Right lung (tissue), 5 donors: ENCODE results near the gene ABHD17B. TPM values are rescaled to one million over a fixed set of nuclear protein-coding genes. Genes with fewer than 3 reads are reported as not detected.
"Not testable (repeated sequence)": the region's sequence is repeated elsewhere in the genome, so short reads cannot be mapped to it uniquely, and the experiment has no call there.

Experiments
- DNase-seq, 2 donors: peaks; one replicate each; pipeline ENCODE4 v3.0.0-alpha.2; 2013
- polyA plus RNA-seq, 5 donors: library from polyadenylated mRNA; unstranded; fragments of 120-200 nt; gene quantifications; one replicate each; pipeline versions ENCODE4 v1.2.1 to v1.2.3, GENCODE V29; 2013; ENCODE audit warnings: inconsistent platforms in 1 of 5, low replicate concordance in 1 of 5; ENCODE audit not compliant: insufficient read length in 5 of 5, insufficient read depth in 1 of 5

ABHD17B gene
- polyA plus RNA-seq, 5 donors: 22.7 to 29.5 (median 24.8) TPM

GRCh38 chr9:71920456-71921189 lies 9.6 kb upstream of the ABHD17B start:
- no peak for DNase-seq

- no peak for DNase-seq
Observed at GRCh38 chr9:71918419-71918818, 7.4 kb upstream of the ABHD17B start.

GRCh38 chr9:71916834-71917534 lies 6.0 kb upstream of the ABHD17B start:
- DNase-seq: no peak

DNA sequence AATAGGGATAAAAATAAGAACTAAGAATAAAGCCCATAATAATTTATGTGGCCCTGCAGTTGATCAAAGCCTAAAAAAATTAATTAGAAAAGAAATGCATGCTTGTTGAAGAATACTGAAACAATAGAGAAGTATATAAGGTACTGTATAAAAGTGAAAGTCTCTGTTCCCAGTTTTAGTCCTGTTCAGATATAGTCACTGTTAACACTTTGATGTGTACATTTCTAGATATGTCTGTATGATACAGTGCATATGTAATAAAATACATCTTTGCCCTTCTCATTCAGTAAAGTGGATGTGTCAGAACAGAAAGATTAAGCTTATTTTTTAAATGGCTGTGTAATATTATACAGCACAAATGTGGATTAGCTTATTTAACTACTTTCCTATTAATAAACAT lies 4.5 kb upstream of the ABHD17B start:
- DNase-seq: no peak

DNA sequence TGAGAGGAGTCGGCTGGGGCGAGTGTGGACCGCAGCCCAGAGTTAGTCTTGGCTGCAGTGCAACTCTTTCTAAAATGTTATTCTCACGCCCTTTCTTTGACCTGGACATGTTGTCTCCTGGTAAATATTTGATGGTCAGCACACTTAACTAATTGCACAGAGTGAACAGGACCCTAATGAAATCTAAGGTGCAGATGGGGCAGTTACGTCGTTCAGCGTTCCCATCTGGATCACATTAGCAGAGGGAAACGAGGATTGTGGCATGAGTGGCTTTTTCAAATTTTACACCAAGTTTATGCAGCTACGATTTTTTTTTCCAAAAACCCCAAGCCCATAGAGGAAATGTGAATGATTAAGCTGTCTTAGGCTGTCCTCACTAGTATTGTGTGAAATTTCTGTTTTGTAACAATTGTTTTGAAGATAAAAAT lies 929 bp upstream of the ABHD17B start:
- peak in 1 of 2 donors; percentile 61 for DNase-seq

- peak in 1 of 2 donors; percentile 65 for DNase-seq
Observed at GRCh38 chr9:71910650-71911060, 338 bp downstream of the ABHD17B start.

DNA sequence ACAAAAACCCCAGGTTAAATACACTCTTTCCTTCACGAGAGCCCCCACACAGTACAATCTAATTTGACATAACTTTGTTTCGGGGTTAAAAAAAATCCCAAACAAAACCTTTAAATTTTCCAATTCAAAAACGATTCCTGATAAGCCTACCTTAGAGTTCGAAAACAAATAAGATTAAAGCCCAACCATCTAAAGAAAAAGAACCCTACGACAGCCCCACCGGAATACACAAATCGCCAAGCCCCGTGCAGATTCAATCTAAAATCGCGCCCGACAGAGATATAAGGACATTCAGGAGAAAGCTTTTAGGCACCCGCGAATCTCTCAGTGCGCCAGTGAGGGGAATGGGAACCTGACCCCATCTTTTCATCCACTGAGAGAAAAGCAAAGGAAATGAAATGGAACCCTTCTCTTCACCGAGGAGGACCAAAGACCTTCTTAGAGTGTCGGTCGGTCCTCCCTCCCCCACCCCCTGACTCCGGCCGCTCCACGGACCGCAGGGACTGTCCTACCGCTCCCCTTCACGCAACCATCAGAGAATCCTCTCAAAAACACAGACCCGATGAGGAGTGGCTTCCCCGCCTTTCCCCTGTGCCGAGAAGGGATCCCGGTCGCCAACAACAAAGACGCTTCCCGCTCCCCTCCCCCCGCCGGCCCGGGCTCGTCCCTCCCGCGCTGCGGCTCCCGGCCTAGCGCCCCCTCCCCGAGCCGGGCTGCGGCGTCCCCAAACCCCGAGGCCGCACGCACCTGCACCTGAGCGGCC lies 925 bp downstream of the ABHD17B start:
- peak; percentile 62 to 69 for DNase-seq

DNA sequence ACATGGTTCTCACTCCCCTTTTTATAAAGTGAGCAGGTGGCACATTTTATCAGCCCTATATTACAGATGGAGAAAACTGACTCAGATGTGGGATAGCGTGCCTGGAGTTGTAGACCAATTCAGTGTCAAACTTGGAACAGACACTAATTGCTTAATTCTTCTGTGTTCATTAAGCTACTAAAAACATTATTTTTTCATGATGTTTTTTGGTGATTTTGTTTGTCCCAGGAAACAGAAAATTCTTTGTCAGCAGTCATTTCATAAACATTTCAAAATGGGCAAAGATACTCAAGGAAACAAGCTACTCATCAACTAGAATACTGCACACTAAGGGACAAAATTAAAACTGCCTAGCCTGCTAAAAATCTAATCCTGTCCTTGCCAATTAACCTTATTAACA lies 2.2 kb downstream of the ABHD17B start:
- DNase-seq: peak in 1 of 2 donors; percentile 7

DNA sequence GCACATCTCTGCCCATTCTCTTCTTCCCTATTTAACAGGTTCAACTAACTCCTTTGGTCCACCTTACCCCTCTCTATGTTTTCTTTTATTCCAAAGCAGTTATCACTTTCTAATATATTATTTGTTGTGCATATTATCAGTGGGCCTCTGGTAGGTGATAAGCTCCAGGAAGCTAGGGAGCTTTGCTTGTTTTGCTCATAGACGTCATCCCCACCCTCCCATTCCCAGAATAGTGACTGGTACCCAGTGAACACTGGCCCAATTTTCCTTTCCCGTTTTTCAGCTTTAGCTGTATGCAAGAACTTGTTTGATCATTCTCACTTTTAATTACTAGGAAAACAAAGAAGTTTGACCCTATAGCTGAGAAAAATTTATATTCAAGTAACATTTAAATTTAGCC lies 6.9 kb downstream of the ABHD17B start:
- no peak for DNase-seq

DNA sequence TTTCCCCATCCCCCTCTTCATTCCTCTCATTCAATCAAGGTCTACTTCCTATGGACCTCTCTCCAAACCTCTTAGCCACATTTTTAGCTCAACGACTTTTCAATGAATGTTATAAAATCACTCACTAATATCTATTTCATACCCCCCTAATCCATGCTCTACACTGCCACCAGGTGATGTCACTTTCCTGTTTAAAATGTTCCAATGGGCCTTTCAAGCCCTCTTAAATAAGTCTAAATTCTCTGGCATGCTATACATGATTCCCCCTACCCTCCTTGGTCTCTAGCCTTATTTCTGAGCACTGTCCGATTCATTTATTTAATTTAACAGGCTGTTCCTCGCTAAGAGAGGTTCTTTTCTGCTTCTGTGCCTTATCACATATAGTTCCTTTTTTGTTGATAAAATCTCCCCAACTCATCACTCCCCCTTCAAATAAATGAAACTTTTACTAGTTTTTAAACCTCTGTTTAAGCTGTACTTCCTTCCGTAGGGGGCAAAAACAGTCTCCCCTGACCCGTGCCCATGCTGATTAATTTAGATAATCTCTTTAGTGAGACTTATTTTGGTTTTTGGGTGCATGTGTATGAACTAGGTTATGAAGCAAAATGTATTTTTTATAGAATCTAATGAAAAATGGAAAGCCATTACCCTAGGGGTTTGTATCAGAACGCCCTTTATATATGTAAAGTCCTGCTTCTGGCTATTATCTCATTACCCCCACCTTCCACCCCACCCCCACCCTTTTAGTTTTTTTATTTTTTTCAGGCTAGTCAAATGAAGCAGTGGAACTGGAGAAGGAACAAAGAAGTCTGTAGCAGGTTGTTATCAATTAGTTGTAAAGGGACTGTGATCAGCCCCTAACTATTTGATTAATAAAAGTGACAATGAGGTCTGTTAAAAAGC lies 9.0 kb downstream of the ABHD17B start:
- DNase-seq: no peak

DNA sequence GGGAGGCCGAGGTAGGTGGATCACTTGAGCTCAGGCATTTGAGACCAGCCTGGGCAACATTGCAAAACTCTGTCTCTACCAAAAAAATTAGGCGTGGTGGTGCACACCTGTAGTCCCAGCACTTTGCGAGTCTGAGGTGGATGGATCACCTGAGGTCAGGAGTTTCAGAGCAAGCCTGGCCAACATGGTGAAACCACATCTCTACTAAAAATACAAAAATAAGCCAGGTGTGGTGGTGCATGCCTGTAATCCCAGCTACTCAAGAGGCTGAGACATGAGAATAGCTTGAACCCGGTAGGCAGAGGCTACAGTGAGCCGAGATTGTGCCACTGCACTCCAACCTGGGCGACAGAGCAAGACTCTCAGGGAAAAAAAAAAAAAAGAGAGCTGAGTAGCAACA lies 12.2 kb downstream of the ABHD17B start:
- DNase-seq: not testable (repeated sequence)

DNA sequence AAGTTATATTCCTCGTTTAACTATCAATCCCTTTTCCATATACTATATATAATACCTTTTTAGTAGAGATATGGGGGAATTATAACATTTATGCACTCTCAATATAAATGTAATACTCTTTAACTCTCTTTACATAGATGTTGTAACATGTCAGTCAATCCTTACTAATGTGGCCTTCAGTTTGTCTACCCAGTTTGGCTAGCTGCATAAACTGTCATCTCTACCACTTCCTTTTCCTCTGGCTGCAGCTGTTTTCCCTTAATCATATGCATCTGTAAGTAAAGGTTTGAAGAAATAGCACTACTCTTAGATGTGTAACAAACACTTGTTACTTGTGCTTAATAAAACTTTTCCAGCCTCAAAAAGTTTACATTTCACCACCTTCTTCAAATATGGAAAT lies 13.4 kb downstream of the ABHD17B start:
- DNase-seq: no peak

- DNase-seq: no peak
Observed at GRCh38 chr9:71896761-71897160, 14.2 kb downstream of the ABHD17B start.

DNA sequence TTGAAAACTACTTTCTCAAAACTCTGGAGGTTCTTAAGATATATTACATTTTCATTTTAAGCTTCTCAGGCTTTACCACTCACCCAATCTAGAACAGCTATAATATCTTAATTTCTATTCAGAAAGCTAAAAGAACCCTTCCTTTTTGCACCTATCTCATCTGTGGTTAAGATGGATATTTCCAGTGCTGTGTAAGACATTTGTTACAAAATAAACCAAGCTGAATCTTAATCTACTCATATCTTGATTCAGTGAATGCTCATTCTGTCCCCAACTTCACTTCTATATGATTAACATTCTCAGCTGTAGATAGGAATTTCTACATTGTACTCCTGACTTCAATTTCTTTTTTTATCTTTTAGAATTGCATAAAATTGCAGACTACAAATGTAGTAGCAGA lies 15.0 kb downstream of the ABHD17B start:
- DNase-seq: no peak

DNA sequence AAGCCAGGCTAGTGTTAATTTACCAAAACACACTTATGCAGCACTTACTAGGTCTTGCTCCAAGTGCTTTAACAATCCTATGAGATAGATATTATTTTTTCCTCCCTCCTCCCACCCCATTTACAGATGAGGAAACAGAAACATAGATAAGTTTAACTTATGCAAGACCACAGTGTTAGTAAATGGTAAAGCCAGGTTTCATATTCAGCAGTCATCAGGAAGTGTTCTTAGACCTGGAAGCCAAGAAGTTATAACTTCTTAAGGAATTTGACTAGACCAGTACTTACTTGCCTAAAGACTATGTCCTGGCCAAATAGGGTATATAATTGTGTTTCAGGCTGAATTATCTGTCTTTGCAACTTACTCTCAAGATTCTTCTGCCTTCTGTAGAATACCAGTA lies 15.9 kb downstream of the ABHD17B start:
- DNase-seq: no peak

- DNase-seq: no peak
Observed at GRCh38 chr9:71891557-71892189, 19.3 kb downstream of the ABHD17B start.

DNA sequence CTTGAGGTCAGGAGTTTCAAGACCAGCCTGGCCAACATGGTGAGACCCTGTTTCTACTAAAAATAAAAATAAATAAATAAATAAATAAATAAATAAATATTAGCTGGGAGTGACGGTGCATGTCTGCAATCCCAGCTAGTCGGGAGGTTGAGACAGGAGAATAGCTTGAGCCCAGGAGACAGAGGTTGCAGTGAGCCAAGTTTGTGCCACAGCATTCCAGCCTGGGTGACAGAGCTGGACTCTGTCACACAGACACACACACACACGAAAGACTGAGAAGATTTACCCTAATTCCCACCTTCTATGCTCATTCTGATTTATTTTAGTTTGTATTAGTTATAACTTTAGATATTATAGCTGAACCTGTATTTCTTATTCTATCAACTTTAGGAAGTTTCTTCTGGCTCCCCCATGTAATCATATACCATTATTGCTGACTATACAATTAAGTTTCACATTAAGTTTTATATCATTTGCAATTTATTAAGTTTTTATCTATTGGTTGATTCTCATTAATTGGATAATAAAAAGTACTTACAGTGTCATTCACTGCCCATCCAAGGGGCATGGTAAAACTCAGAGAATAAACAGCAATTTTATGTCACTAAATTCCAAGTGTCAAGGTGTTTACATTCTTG lies 20.8 kb downstream of the ABHD17B start:
- DNase-seq: no peak

GRCh38 chr9:71887362-71887761 lies 23.6 kb downstream of the ABHD17B start:
- DNase-seq: no peak

DNA sequence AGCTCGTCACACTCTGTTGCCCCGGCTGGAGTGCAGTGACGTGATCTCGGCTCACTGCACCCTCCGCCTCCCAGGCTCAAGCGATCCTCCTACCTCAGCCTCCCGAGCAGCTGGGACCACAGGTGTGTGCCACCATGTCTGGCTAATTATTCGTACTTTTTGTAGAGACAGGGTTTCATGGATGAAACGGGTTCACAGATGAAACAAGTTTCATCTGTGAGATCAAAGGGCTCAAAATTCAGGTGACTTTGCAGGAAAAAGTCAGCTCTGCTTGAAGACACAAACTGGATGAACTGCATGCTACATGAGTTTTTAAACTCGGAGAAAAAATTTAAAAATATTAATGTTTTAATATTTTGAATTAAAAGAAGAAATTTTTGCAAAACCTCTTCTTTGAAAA lies 24.5 kb downstream of the ABHD17B start:
- DNase-seq: no peak

- no peak for DNase-seq
Observed at GRCh38 chr9:71886015-71886414, 25.0 kb downstream of the ABHD17B start.

DNA sequence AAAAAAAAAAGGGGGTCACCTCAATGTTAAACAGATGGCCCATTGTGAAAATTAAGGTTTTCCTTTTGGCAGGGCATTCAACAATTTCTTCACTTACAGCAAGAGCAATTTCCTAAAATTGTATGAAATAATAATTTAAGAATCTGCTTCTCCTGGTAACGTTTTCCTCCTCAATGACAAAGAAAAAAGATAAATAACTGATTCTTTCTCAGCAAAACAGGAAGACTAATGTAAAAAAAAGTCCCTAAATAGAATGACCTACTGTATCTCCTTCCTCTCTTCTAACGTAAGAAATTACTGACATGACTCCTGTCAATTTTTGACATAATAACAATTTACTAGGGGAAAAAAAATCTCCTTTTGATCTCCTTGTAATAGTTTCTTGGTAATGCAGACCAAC lies 25.5 kb downstream of the ABHD17B start:
- DNase-seq: no peak
